Caco-2 (cell line): ENCODE measurements around the gene SAMMSON. TPM values are rescaled to one million over a fixed set of nuclear protein-coding genes. Genes with fewer than 3 reads are reported as not detected.

Experiments
- BruUV-seq: library from RNA; stranded (reverse); fragments of 400-500 nt; replicated peaks from 2 replicates; lab custom pipeline; 2021; lab: Mats Ljungman, UMichigan
- CTCF ChIA-PET: fragments of 300-600 bp; sonication (Branson Sonifier 250); formaldehyde crosslinking; loops from one replicate; lab custom pipeline; 2022; ENCODE audit warnings: antibody characterized with exemption; lab: Charles Lee
- POLR2A ChIA-PET: fragments of 300-600 bp; sonication (Branson Sonifier 250); formaldehyde crosslinking; loops from one replicate; lab custom pipeline; 2022; ENCODE audit warnings: antibody characterized with exemption; lab: Charles Lee
- DNase-seq, 2 experiments: peaks; one replicate each; pipeline versions ENCODE4 v3.0.0 to v3.0.0-alpha.2; 2020 to 2022
- H3K27me3 ChIP-seq: replicated peaks from 2 replicates; pipeline ENCODE4 v1.6.0; 2011; ENCODE audit warnings: low read length; ENCODE audit not compliant: control insufficient read depth, insufficient read depth
- H3K36me3 ChIP-seq: 2 replicates; pipeline ENCODE4 v1.5.1; 2011; ENCODE audit warnings: low read length; ENCODE audit not compliant: control insufficient read depth, insufficient read depth
- H3K4me1 ChIP-seq: fragments of 250-450 bp; sonication (Bioruptor Pico); 2 replicates; pipeline ENCODE4 v1.5.1; 2020; ENCODE audit warnings: mild to moderate bottlenecking
- H3K4me3 ChIP-seq: 2 replicates; pipeline ENCODE4 v1.5.1; 2011; ENCODE audit warnings: low read depth, mild to moderate bottlenecking, control low read depth, low read length
- H3K9me3 ChIP-seq: fragments of 250-450 bp; sonication (Bioruptor Pico); 2 replicates; pipeline ENCODE4 v1.5.1; 2020; ENCODE audit warnings: mild to moderate bottlenecking, moderate library complexity
- H3K27ac Mint-ChIP-seq: one replicate; pipeline ENCODE4 v1.8.0; 2022; ENCODE audit warnings: mixed read lengths; ENCODE audit not compliant: unreplicated experiment
- H3K27me3 Mint-ChIP-seq: one replicate; pipeline ENCODE4 v1.8.0; 2022; ENCODE audit warnings: mixed read lengths; ENCODE audit not compliant: insufficient read depth, unreplicated experiment
- H3K36me3 Mint-ChIP-seq: one replicate; pipeline ENCODE4 v1.8.0; 2022; ENCODE audit warnings: mild to moderate bottlenecking, mixed read lengths; ENCODE audit not compliant: insufficient read depth, unreplicated experiment
- H3K4me1 Mint-ChIP-seq: one replicate; pipeline ENCODE4 v1.8.0; 2022; ENCODE audit warnings: low read depth, mixed read lengths; ENCODE audit not compliant: unreplicated experiment
- H3K4me3 Mint-ChIP-seq: one replicate; pipeline ENCODE4 v1.8.0; 2022; ENCODE audit warnings: mild to moderate bottlenecking, moderate library complexity, mixed read lengths; ENCODE audit not compliant: unreplicated experiment
- H3K9me3 Mint-ChIP-seq: one replicate; pipeline ENCODE4 v1.8.0; 2022; ENCODE audit warnings: mixed read lengths; ENCODE audit not compliant: unreplicated experiment
- CTCF ChIP-seq, 2 experiments: fragments of 200-600 bp in 1 of 2; IDR thresholded peaks; 1 replicate in 1 of 2; 2 replicates in 1 of 2; pipeline versions ENCODE4 v1.5.1 to v1.8.0; 2011 to 2022; ENCODE audit warnings: antibody characterized with exemption in 1 of 2, control low read depth in 1 of 2, inconsistent platforms in 1 of 2, low read depth in 1 of 2, low read length in 1 of 2, mild to moderate bottlenecking in 1 of 2, moderate library complexity in 1 of 2; ENCODE audit not compliant: insufficient read depth in 1 of 2, severe bottlenecking in 1 of 2, unreplicated experiment in 1 of 2
- intact Hi-C: fragments of 100-400 bp; cut with micrococcal nuclease; formaldehyde crosslinking; loops from one replicate; pipeline ENCODE4 v1.10.0; 2022; ENCODE audit not compliant: unreplicated experiment
- total RNA-seq: library from RNA; stranded (reverse); gene quantifications from 2 replicates; pipeline ENCODE4 v1.2.3, GENCODE V29; 2022

Gene SAMMSON
- total RNA-seq, 1 experiment from 2014 or later, result not detected

GRCh38 chr3:70000563-70001081 lies 1.1 kb downstream of the SAMMSON start:
- Histone ChIP-seq H3K9me3 (0 out of 2 replicates have a peak, but pooled peaks cover 4% of the 10 kb centered on the region), H3K4me1 (no peaks in the 10 kb centered on the region), H3K36me3 (no peaks in the 10 kb centered on the region), H3K4me3 (no peak overlapping the region), H3K27me3 (no peaks in the 10 kb centered on the region)
- TF ChIP-seq CTCF (IDR thresholded peaks at IDR 0.05; ENCODE audit: insufficient read depth in 1 of 2, low read depth in 1 of 2, low read length in 1 of 2, severe bottlenecking in 1 of 2, unreplicated experiment in 1 of 2), result no peak
- H3K4me3 Mint-ChIP-seq, result no peak overlapping the region
- no peaks in the 10 kb centered on the region for H3K9me3 Mint-ChIP-seq
- no peak for DNase-seq
- ChIA-PET CTCF (no interaction called here), POLR2A (no interaction called here)
- peaks cover 12% of the 10 kb centered on the region for H3K27me3 Mint-ChIP-seq
- H3K4me1 Mint-ChIP-seq, result no peaks in the 10 kb centered on the region
- BruUV-seq, result no TSS peak
- no peaks in the 10 kb centered on the region for H3K36me3 Mint-ChIP-seq
- intact Hi-C loops, result no loop called here
- H3K27ac Mint-ChIP-seq, result no peak overlapping the region

- no peaks in the 10 kb centered on the region for H3K4me1 ChIP-seq
- no peaks in the 10 kb centered on the region for H3K36me3 Mint-ChIP-seq
- no peaks in the 10 kb centered on the region for H3K4me1 Mint-ChIP-seq
- H3K36me3 ChIP-seq, result no peaks in the 10 kb centered on the region
- H3K9me3 ChIP-seq, result 0 out of 2 replicates have a peak, but pooled peaks cover 4% of the 10 kb centered on the region
- H3K4me3 ChIP-seq, result no peak overlapping the region
- ChIA-PET CTCF (no interaction called here), POLR2A (no interaction called here)
- H3K27me3 Mint-ChIP-seq, result peaks cover 12% of the 10 kb centered on the region
- intact Hi-C loops, result no loop called here
- no TSS peak for BruUV-seq
- no peak for TF ChIP-seq CTCF (IDR thresholded peaks at IDR 0.05; ENCODE audit: insufficient read depth in 1 of 2, low read depth in 1 of 2, low read length in 1 of 2, severe bottlenecking in 1 of 2, unreplicated experiment in 1 of 2)
- no peak overlapping the region for H3K4me3 Mint-ChIP-seq
- no peaks in the 10 kb centered on the region for H3K9me3 Mint-ChIP-seq
- no peak for DNase-seq
- no peaks in the 10 kb centered on the region for H3K27me3 ChIP-seq
- no peak overlapping the region for H3K27ac Mint-ChIP-seq
Observed at GRCh38 chr3:70003119-70003518, 3.6 kb downstream of the SAMMSON start.

DNA sequence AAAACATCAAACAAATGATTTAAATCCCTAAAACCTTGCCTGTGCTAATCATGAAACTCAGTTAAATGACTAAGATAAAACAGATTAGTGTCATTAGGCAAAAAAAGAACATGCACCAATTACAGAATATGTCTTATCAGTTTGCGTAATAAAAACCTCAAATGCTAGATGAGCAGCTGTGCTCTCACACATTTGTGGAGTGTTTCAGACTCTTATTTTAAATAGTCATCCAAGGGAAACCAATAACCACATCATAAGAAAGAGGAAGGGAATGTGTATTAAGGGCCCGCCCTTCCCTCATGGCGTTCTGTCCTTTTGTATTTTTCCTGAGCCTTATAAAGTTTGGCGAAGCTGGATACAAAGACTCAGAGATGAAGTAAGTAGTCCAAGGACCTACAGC lies 6.6 kb downstream of the SAMMSON start:
- no peak overlapping the region for H3K27ac Mint-ChIP-seq
- Histone ChIP-seq H3K27me3 (no peaks in the 10 kb centered on the region), H3K9me3 (0 out of 2 replicates have a peak, but pooled peaks cover 4% of the 10 kb centered on the region), H3K4me1 (no peaks in the 10 kb centered on the region), H3K4me3 (no peak overlapping the region), H3K36me3 (no peaks in the 10 kb centered on the region)
- intact Hi-C loops, result no loop called here
- no peaks in the 10 kb centered on the region for H3K9me3 Mint-ChIP-seq
- DNase-seq, result no peak
- no peaks in the 10 kb centered on the region for H3K36me3 Mint-ChIP-seq
- peaks cover 8% of the 10 kb centered on the region for H3K27me3 Mint-ChIP-seq
- TF ChIP-seq CTCF (IDR thresholded peaks at IDR 0.05; ENCODE audit: insufficient read depth in 1 of 2, low read depth in 1 of 2, low read length in 1 of 2, severe bottlenecking in 1 of 2, unreplicated experiment in 1 of 2), result no peak
- H3K4me3 Mint-ChIP-seq, result no peak overlapping the region
- ChIA-PET POLR2A (no interaction called here), CTCF (no interaction called here)
- no TSS peak for BruUV-seq
- no peaks in the 10 kb centered on the region for H3K4me1 Mint-ChIP-seq
